GM12875 (cell line): ENCODE measurements around the gene PRMT1.

Source experiments
- H3K4me3 ChIP-seq: one replicate; pipeline ENCODE4 v1.5.1; 2011; ENCODE audit warnings: low read depth, low read length, control low read depth
- TF ChIP-seq, protein P1 (sequence below): IDR thresholded peaks from 2 replicates; pipeline ENCODE4 v1.5.1; 2011; ENCODE audit warnings: low read depth, mild to moderate bottlenecking, control low read depth, inconsistent platforms, low read length, moderate library complexity, borderline replicate concordance; ENCODE audit not compliant: insufficient read depth

PRMT1 gene

GRCh38 chr19:49690079-49690655, 13.1 kb downstream of the PRMT1 start:
- TF ChIP-seq, protein P1, sequence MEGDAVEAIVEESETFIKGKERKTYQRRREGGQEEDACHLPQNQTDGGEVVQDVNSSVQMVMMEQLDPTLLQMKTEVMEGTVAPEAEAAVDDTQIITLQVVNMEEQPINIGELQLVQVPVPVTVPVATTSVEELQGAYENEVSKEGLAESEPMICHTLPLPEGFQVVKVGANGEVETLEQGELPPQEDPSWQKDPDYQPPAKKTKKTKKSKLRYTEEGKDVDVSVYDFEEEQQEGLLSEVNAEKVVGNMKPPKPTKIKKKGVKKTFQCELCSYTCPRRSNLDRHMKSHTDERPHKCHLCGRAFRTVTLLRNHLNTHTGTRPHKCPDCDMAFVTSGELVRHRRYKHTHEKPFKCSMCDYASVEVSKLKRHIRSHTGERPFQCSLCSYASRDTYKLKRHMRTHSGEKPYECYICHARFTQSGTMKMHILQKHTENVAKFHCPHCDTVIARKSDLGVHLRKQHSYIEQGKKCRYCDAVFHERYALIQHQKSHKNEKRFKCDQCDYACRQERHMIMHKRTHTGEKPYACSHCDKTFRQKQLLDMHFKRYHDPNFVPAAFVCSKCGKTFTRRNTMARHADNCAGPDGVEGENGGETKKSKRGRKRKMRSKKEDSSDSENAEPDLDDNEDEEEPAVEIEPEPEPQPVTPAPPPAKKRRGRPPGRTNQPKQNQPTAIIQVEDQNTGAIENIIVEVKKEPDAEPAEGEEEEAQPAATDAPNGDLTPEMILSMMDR, result no peak
- H3K4me3 ChIP-seq, result no peak overlapping the region

DNA sequence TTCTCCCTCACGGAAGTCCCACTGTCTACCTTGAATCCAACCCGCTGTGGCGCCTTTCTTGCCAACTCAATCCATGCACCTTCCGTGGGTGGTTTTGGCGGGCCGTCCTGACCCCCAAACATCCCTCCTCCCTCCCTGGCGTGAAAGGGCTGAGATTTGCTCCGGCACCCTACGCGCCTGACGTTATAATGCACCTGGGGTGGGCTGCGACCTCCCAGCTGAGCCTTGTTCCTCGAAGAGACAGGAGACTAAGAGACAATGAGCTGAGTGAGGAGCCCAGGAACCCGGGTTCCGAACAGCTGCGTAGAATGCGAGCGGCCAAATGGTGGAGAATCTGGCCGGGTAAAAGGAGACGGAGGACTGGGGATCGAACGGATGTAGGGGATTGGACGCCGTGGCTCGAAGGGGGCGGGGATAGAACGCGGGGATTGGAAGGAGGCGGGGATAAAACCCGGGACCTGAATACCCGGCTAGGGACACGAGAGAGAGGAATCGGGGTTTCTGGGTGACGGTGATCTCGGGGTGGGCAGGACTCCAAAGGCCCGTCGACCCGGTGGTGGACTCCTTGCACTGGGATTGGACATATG, 13.7 kb downstream of the PRMT1 start, which contains the start of gene CPT1C:
CPT1C (plus strand) TSS at position 461 of the 587 bp plus-strand sequence. CDS start 1,137 bp downstream, outside the sequence.
- TF ChIP-seq, protein P1, result no peak
- H3K4me3 ChIP-seq, result no peak within 1 kb of the TSS

GRCh38 chr19:49691243-49692146, 14.4 kb downstream of the PRMT1 start:
- H3K4me3 ChIP-seq, result no peak overlapping the region
- TF ChIP-seq, protein P1, result no peak

DNA sequence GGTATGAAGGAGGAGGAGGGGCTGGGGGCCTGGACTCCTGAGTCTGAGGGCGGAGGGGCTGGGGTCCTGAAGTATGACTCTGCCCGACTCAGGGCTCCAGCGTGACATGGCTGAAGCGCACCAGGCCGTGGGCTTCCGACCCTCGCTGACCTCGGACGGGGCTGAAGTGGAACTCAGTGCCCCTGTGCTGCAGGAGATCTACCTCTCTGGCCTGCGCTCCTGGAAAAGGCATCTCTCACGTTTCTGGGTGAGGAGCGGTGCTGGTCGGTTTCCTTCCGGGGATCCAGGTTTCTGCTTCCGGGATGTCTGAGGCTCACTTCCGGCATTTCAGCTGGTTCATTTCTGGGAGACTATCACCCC, 15.1 kb downstream of the PRMT1 start:
- H3K4me3 ChIP-seq, result no peak overlapping the region
- TF ChIP-seq, protein P1, result no peak

GRCh38 chr19:49696115-49696514, 19.0 kb downstream of the PRMT1 start:
- no peak overlapping the region for H3K4me3 ChIP-seq
- TF ChIP-seq, protein P1, result no peak

DNA sequence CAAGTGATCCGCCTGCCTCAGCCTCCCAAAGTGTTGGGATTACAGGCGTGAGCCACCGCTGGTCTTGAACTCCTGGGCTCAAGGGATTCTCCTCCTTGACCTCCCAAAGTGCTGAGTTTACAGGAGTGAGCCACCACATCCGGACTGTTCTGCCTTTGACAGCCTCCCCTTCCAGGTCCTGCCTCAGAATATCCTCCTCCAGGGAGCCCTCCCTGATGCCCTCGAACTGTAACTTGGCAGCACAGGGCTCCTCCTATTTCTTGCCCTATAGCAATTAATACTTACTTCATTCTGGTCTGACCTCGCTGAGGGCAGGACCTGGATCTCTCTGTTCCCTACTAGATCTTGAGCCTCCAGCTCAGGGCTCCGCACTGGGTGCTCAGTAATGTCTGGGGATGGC, 19.8 kb downstream of the PRMT1 start:
- TF ChIP-seq, protein P1, result no peak
- no peak overlapping the region for H3K4me3 ChIP-seq
